ENCODE results near the gene SPNS2.
A peak's percentile ranks its signal among the peaks of the same experiment; 100 is the strongest.

The SPNS2 gene

DNA sequence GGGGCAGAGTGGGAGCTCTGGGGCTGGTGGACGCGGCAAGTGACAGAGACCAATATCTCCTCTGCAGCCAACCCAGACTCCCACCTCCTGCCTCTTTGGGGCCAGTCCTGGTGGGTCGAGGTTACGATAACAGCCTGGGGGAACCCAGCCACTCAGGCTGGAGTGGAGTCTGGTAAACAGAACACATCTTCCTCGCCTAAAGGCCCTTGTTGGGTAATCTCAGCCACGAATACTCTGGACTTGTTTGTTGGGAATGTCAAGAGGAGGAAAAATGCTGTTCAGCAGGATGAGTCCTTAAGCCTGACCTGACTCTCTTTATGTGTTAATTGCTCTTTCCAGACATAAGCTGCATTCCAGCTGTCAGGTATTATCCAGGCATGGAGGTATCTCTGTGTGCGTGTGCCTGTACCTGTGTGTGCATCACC lies 8.0 kb upstream of the SPNS2 start:
- peak; percentile 45 for DNase-seq
- Histone ChIP-seq H3K27me3 (ENCODE audit: insufficient read depth, low read length, poor library complexity) (no peaks in the 10 kb centered on the region), H2BK5ac (ENCODE audit: low read length) (no peak overlapping the region), H3K4me1 (ENCODE audit: control insufficient read depth, low read depth, low read length) (no peaks in the 10 kb centered on the region), H3K4me2 (ENCODE audit: low read length) (no peak overlapping the region), H3K9ac (ENCODE audit: low read length) (no peak overlapping the region), H3K36me3 (ENCODE audit: control insufficient read depth, insufficient read depth, low read length) (no peaks in the 10 kb centered on the region), H4K5ac (ENCODE audit: low read length) (no peak overlapping the region), H2AK5ac (ENCODE audit: low read length) (no peak overlapping the region), H2BK120ac (ENCODE audit: low read depth, low read length) (no peak overlapping the region), H3K79me2 (ENCODE audit: control insufficient read depth, insufficient read depth, low read length) (no peaks in the 10 kb centered on the region), H3K27ac (ENCODE audit: low read depth, low read length) (no peak overlapping the region), H3K18ac (ENCODE audit: low read length) (no peak overlapping the region), H3K56ac (ENCODE audit: low read length) (no peak overlapping the region), H3K4ac (ENCODE audit: low read depth, low read length) (no peak overlapping the region), H4K8ac (ENCODE audit: low read depth, low read length) (no peak overlapping the region), H3K23ac (ENCODE audit: low read length) (no peak overlapping the region), H2BK15ac (replicated peaks; ENCODE audit: low read depth) (no peak overlapping the region), H3K79me1 (ENCODE audit: low read length) (no peaks in the 10 kb centered on the region), H3K4me3 (ENCODE audit: low read length) (no peak overlapping the region)
- WGBS (ENCODE audit: extremely low coverage, insufficient coverage, low lambda C conversion rate) = no CpG with 5 or more reads among the region's 7 CpGs

DNA sequence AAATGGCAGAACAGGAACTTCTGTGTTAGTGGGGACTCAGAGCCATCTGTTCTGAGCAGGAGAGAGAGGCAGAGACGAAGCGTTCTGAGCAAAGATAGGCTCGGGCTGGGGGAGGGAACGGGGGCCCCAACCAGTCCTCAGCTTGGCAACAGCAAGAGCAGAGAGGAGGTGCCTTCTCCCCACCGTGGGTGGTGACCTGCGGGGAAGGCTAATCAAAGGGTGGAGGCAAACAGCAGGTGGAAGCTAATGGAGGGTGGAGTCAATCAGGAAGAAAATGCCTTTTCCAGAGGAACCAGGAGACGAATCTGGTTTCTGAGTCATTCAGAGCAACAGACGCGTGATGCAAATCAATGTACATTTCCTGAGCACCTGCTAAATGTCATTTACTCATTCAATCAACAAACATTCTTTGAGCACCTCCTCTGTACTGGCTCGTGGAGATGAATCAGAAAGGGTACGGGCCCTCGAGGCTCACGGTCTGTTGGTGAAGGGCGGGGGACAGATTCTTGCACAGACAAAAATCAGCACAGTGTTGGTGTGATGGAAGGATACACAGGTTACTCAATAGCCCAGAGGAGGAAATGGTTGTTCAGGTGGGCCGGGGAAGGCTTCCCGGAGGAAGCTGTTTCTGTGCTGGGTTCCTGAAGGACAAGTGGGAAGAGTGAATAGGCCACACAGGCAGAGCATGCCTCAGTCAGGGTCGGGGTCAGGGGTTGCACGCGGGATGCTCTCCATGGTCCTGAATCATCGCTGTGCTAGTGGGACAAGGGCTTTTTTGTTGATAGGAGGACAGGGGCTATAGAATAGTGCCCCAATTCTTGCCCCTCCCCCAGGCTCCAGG lies 5.7 kb upstream of the SPNS2 start:
- no peak overlapping the region for H3K27ac ChIP-seq (ENCODE audit: low read depth, low read length)

DNA sequence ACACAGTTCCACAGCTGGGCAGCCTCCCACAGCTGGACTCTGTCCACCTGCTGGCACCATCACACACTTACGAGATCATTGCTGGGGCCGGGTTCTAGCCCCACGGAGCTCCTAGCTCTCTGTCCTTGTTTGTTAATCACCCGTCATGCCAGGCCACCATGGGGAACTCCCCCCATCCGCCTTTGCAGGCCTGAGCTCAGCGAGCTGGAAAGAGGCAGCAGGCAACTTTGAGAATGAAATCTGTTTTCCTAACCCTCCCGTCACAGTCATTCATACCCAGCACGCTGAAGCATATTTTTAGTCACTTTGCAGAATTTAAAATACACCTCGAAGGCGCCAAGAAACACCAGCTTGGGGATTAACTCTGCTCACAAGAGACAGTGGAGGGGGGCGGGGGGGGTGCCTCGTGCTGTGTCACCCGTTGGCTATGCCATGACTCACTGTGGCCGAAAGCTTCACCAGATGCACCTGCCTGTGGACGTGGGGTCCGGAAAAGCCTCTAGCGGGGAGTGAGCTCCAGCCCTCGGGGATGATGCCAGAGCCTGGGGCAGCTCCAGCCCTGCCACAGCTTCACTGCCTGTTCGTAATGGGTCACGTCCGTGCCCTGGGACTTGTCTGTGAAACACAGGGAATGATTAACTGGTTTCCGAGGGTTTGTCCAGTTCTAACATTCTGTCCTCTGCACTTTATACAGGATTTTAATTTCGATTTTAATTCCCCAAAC lies 1.4 kb upstream of the SPNS2 start:
- Histone ChIP-seq H3K36me3 (ENCODE audit: control insufficient read depth, insufficient read depth, low read length) (no peaks in the 10 kb centered on the region), H2BK15ac (replicated peaks; ENCODE audit: low read depth) (no peak overlapping the region), H3K4me3 (ENCODE audit: low read length) (no peak overlapping the region), H3K9ac (ENCODE audit: low read length) (no peak overlapping the region), H3K79me1 (ENCODE audit: low read length) (no peaks in the 10 kb centered on the region), H3K4me1 (ENCODE audit: control insufficient read depth, low read depth, low read length) (no peaks in the 10 kb centered on the region), H4K5ac (ENCODE audit: low read length) (no peak overlapping the region), H3K4me2 (ENCODE audit: low read length) (no peak overlapping the region), H3K4ac (ENCODE audit: low read depth, low read length) (no peak overlapping the region), H3K27me3 (ENCODE audit: insufficient read depth, low read length, poor library complexity) (peaks cover 13% of the 10 kb centered on the region), H4K8ac (ENCODE audit: low read depth, low read length) (no peak overlapping the region), H3K56ac (ENCODE audit: low read length) (no peak overlapping the region), H3K23ac (ENCODE audit: low read length) (no peak overlapping the region), H2BK5ac (ENCODE audit: low read length) (no peak overlapping the region), H3K79me2 (ENCODE audit: control insufficient read depth, insufficient read depth, low read length) (no peaks in the 10 kb centered on the region), H3K27ac (ENCODE audit: low read depth, low read length) (no peak overlapping the region), H2BK120ac (ENCODE audit: low read depth, low read length) (no peak overlapping the region), H3K18ac (ENCODE audit: low read length) (no peak overlapping the region), H2AK5ac (ENCODE audit: low read length) (no peak overlapping the region)
- WGBS (ENCODE audit: extremely low coverage, insufficient coverage, low lambda C conversion rate) = no CpG with 5 or more reads among the region's 23 CpGs
- no peak for DNase-seq

More for the DNA sequence above, 5.7 kb upstream of the SPNS2 start:
- Histone ChIP-seq H3K4me3 (ENCODE audit: low read length) (no peak overlapping the region), H3K18ac (ENCODE audit: low read length) (no peak overlapping the region), H3K4me1 (ENCODE audit: control insufficient read depth, low read depth, low read length) (no peaks in the 10 kb centered on the region), H2AK5ac (ENCODE audit: low read length) (no peak overlapping the region), H3K9ac (ENCODE audit: low read length) (no peak overlapping the region), H2BK120ac (ENCODE audit: low read depth, low read length) (no peak overlapping the region), H4K8ac (ENCODE audit: low read depth, low read length) (no peak overlapping the region), H3K79me2 (ENCODE audit: control insufficient read depth, insufficient read depth, low read length) (no peaks in the 10 kb centered on the region), H3K79me1 (ENCODE audit: low read length) (no peaks in the 10 kb centered on the region), H4K5ac (ENCODE audit: low read length) (no peak overlapping the region), H3K4me2 (ENCODE audit: low read length) (no peak overlapping the region), H3K56ac (ENCODE audit: low read length) (no peak overlapping the region), H2BK15ac (replicated peaks; ENCODE audit: low read depth) (no peak overlapping the region), H3K27me3 (ENCODE audit: insufficient read depth, low read length, poor library complexity) (no peaks in the 10 kb centered on the region), H3K4ac (ENCODE audit: low read depth, low read length) (no peak overlapping the region), H3K36me3 (ENCODE audit: control insufficient read depth, insufficient read depth, low read length) (no peaks in the 10 kb centered on the region), H2BK5ac (ENCODE audit: low read length) (no peak overlapping the region), H3K23ac (ENCODE audit: low read length) (no peak overlapping the region)
- peak; percentile 90 for DNase-seq
- no CpG with 5 or more reads among the region's 20 CpGs for WGBS (ENCODE audit: extremely low coverage, insufficient coverage, low lambda C conversion rate)

DNA sequence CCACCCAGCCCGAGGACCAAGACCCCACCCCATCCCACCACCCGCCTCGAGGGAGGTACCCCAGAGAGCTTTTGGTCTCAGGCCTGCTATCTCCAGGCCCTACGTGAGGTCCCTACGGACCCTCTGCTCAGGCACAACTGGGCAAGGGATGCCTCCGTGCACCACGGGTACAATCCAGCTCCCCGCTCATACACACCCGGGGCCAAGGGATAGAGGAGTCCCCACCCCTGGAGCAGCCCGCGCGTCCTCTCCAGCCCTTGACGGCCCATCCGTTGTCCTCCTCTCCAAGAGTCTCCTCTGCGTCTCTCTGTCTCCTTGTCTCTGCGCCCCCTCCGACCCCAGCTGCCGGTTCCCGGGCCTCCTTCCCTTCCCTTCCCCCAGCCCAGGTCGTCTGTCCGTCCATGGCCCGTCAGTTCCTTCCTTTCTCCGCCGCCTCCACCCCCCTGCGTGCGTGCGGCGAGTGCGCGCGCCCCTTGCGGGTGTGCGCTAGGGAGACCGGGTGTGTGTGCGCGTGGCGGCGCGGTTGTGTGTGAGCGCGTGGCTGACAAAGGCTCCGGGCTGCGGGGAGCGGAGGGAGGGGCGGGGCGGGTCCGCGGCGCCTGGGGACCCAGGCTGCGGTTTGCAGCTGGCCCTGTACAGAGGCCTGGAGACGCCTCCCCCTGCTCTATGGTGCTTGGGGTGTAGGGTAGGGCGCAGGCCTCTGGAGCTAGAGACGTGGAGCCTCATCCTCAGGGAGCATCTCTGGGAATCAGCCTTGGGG lies 930 bp downstream of the SPNS2 start:
- no peak overlapping the region for H4K5ac ChIP-seq (ENCODE audit: low read length)

DNA sequence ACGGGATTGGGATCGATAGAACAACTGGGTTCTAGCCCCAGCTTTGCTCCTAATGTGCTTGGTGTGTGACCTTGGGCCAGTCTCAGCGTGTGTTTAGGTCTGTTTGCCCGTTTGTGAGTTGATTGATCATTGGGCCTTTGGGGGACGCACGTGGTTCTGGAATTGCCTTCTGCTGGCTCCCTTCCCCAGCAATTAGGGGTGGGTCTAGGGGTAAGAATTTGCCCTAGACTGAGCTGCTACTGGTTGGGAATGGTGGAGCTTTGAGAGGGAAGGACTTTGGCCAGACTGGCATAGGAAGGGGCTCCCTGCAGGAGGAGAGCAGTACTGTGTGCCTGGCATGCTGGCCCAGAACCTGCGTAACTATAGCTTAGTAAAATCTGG lies 1.5 kb downstream of the SPNS2 start:
- H3K79me1 ChIP-seq (ENCODE audit: low read length) = no peaks in the 10 kb centered on the region
- no peak overlapping the region for H3K4ac ChIP-seq (ENCODE audit: low read depth, low read length)
- whole genome bisulfite sequencing (ENCODE audit: extremely low coverage, insufficient coverage, low lambda C conversion rate) = no CpG with 5 or more reads among the region's 7 CpGs
- H3K4me3 ChIP-seq (ENCODE audit: low read length) = no peak overlapping the region
- no peak overlapping the region for H3K27ac ChIP-seq (ENCODE audit: low read depth, low read length)
- H4K5ac ChIP-seq (ENCODE audit: low read length) = no peak overlapping the region
- H3K18ac ChIP-seq (ENCODE audit: low read length) = no peak overlapping the region
- DNase-seq = no peak
- H3K56ac ChIP-seq (ENCODE audit: low read length) = no peak overlapping the region
- H3K9ac ChIP-seq (ENCODE audit: low read length) = no peak overlapping the region
- H3K36me3 ChIP-seq (ENCODE audit: control insufficient read depth, insufficient read depth, low read length) = no peaks in the 10 kb centered on the region
- H3K4me1 ChIP-seq (ENCODE audit: control insufficient read depth, low read depth, low read length) = no peaks in the 10 kb centered on the region
- H3K79me2 ChIP-seq (ENCODE audit: control insufficient read depth, insufficient read depth, low read length) = no peaks in the 10 kb centered on the region
- peaks cover 13% of the 10 kb centered on the region for H3K27me3 ChIP-seq (ENCODE audit: insufficient read depth, low read length, poor library complexity)
- H2BK15ac ChIP-seq (replicated peaks; ENCODE audit: low read depth) = no peak overlapping the region
- no peak overlapping the region for H3K4me2 ChIP-seq (ENCODE audit: low read length)
- no peak overlapping the region for H3K23ac ChIP-seq (ENCODE audit: low read length)
- no peak overlapping the region for H2BK5ac ChIP-seq (ENCODE audit: low read length)
- no peak overlapping the region for H4K8ac ChIP-seq (ENCODE audit: low read depth, low read length)
- no peak overlapping the region for H2BK120ac ChIP-seq (ENCODE audit: low read depth, low read length)
- H2AK5ac ChIP-seq (ENCODE audit: low read length) = no peak overlapping the region

More for the DNA sequence above, 930 bp downstream of the SPNS2 start:
- Histone ChIP-seq H3K79me2 (ENCODE audit: control insufficient read depth, insufficient read depth, low read length) (no peaks in the 10 kb centered on the region), H3K18ac (ENCODE audit: low read length) (no peak overlapping the region), H2AK5ac (ENCODE audit: low read length) (no peak overlapping the region), H3K4me3 (ENCODE audit: low read length) (no peak overlapping the region), H3K4me2 (ENCODE audit: low read length) (no peak overlapping the region), H2BK120ac (ENCODE audit: low read depth, low read length) (no peak overlapping the region), H3K9ac (ENCODE audit: low read length) (no peak overlapping the region), H2BK15ac (replicated peaks; ENCODE audit: low read depth) (no peak overlapping the region), H3K27me3 (ENCODE audit: insufficient read depth, low read length, poor library complexity) (peaks cover 13% of the 10 kb centered on the region), H3K27ac (ENCODE audit: low read depth, low read length) (no peak overlapping the region), H4K8ac (ENCODE audit: low read depth, low read length) (no peak overlapping the region), H3K23ac (ENCODE audit: low read length) (no peak overlapping the region), H3K36me3 (ENCODE audit: control insufficient read depth, insufficient read depth, low read length) (no peaks in the 10 kb centered on the region), H2BK5ac (ENCODE audit: low read length) (no peak overlapping the region), H3K79me1 (ENCODE audit: low read length) (no peaks in the 10 kb centered on the region), H3K4ac (ENCODE audit: low read depth, low read length) (no peak overlapping the region), H3K4me1 (ENCODE audit: control insufficient read depth, low read depth, low read length) (no peaks in the 10 kb centered on the region), H3K56ac (ENCODE audit: low read length) (no peak overlapping the region)
- no CpG with 5 or more reads among the region's 53 CpGs for WGBS (ENCODE audit: extremely low coverage, insufficient coverage, low lambda C conversion rate)
- DNase-seq = no peak

All from mesendoderm (in vitro differentiated cells).